OCI-LY3 (cell line): ENCODE data around the gene LGALS9B.
"Not testable (repeated sequence)": the region's sequence is repeated elsewhere in the genome, so short reads cannot be mapped to it uniquely, and the experiment has no call there.

Experiments used
- CTCF ChIP-seq: fragments of 200-600, 300-600 bp; sonication (generic); IDR thresholded peaks from 2 replicates; pipeline ENCODE4 v1.5.1; 2014; ENCODE audit warnings: antibody characterized with exemption, low read length, low read depth
- EZH2phosphoT487 ChIP-seq: fragments of 200-600 bp; shearing (Covaris generic); IDR thresholded peaks from 2 replicates; pipeline ENCODE4 v1.6.1; 2018; ENCODE audit warnings: antibody characterized with exemption, mixed run types, low read depth

- TF ChIP-seq EZH2phosphoT487, CTCF: not testable (repeated sequence)
These were observed 340 bp downstream of the LGALS9B start for GRCh38 chr17:20466999-20467398.
